ENCODE results near the gene DHX57. TPM values are rescaled to one million over a fixed set of nuclear protein-coding genes. Genes with fewer than 3 reads are reported as not detected.

DHX57 gene
- total RNA-seq, 1 donor from 2014 or later: 20.4 TPM

DNA sequence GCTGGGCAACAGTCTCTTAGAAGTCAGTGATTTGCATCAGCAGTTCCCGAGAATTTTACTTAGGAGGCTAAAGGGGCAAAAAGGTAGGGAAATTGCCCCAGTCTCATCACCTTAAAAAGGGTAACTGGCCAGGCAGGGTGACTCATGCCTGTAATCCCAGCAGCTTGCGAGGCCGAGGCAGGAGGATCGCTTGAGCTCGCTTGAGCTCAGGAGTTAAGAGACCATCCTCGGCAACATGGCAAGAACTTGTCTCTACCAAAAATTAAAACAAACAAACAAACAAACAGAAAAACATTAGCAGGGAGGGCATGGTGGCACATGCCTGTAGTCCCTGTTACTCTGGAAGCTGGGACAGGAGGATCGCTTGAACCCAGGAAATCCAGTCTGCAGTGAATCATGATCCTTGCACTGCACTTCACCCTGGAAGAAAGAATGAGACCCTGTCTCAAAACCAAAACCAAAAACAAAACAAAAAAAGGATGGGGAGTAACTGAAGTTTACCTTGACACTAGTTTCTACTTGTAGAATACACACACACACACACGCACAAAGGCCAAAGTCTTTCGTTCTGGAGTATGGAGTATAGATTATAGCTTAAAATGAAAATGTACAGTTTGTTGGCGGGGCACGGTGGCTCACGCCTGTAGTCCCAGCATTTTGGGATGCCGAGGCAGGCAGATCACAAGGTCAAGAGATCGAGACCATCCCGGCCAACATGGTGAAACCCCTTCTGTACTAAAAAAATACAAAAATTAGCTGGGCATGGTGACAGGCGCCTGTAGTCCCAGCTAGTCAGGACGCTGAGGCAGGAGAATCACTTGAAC is 100.4 kb downstream of the DHX57 start:
- peaks cover 10% of the 10 kb centered on the region for H3K36me3 Mint-ChIP-seq (ENCODE audit: low read depth)
- peaks cover 12% of the 10 kb centered on the region for H3K4me1 Mint-ChIP-seq
- ChIA-PET POLR2A (interaction anchor here (1.0 to 1.4 kb wide), 2 partner anchors 24 to 28 kb away, joined by 3 to 8 read pairs; partner anchors contain the start of gene SRSF7), CTCF (no interaction called here)
- no peaks in the 10 kb centered on the region for H3K9me3 Mint-ChIP-seq
- TF ChIP-seq, protein P1, sequence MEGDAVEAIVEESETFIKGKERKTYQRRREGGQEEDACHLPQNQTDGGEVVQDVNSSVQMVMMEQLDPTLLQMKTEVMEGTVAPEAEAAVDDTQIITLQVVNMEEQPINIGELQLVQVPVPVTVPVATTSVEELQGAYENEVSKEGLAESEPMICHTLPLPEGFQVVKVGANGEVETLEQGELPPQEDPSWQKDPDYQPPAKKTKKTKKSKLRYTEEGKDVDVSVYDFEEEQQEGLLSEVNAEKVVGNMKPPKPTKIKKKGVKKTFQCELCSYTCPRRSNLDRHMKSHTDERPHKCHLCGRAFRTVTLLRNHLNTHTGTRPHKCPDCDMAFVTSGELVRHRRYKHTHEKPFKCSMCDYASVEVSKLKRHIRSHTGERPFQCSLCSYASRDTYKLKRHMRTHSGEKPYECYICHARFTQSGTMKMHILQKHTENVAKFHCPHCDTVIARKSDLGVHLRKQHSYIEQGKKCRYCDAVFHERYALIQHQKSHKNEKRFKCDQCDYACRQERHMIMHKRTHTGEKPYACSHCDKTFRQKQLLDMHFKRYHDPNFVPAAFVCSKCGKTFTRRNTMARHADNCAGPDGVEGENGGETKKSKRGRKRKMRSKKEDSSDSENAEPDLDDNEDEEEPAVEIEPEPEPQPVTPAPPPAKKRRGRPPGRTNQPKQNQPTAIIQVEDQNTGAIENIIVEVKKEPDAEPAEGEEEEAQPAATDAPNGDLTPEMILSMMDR (IDR thresholded peaks at IDR 0.05): no peak
- H3K27ac Mint-ChIP-seq: no peak overlapping the region
- intact Hi-C loops (cut with micrococcal nuclease): loop anchor here (5.0 kb wide), 1 partner anchor 33 kb away; no protein-coding TSS in a partner anchor
- no peak for DNase-seq
- no peak for ATAC-seq (ENCODE audit: low read depth)
- no peak overlapping the region for H3K4me3 Mint-ChIP-seq
- H3K27me3 Mint-ChIP-seq: peaks cover 10% of the 10 kb centered on the region

DNA sequence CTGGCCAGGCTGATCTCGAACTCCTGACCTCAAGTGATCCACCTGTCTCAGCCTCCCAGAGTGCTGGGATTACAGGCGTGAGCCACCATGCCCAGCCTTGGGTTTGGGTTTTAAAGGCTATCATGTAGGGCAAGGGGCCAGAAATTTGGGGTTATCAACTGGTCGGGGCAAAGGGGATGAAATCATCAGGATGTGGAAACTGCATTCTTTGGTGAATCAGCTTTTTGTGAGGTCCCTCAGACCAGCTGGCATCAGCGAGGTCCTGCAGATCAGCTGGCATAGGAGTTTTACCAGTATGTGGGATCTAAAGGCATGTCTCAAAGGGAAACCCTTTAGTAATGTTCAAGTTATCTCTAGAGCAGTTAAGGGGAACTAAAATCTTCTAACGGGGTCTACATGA is 104.1 kb downstream of the DHX57 start:
- DNase-seq: no peak
- Mint-ChIP-seq H3K4me3 (no peak overlapping the region), H3K27me3 (peaks cover 7% of the 10 kb centered on the region), H3K27ac (no peak overlapping the region), H3K36me3 (ENCODE audit: low read depth) (no peaks in the 10 kb centered on the region), H3K4me1 (no peaks in the 10 kb centered on the region), H3K9me3 (no peaks in the 10 kb centered on the region)
- TF ChIP-seq, protein P1 (IDR thresholded peaks at IDR 0.05): no peak
- ATAC-seq (ENCODE audit: low read depth): no peak
- intact Hi-C loops (cut with micrococcal nuclease): no loop called here
- POLR2A ChIA-PET: interaction anchor here (0.7 kb wide), 1 partner anchor 156 kb away, joined by 8 read pairs; no protein-coding TSS in a partner anchor
- CTCF ChIA-PET: no interaction called here

DNA sequence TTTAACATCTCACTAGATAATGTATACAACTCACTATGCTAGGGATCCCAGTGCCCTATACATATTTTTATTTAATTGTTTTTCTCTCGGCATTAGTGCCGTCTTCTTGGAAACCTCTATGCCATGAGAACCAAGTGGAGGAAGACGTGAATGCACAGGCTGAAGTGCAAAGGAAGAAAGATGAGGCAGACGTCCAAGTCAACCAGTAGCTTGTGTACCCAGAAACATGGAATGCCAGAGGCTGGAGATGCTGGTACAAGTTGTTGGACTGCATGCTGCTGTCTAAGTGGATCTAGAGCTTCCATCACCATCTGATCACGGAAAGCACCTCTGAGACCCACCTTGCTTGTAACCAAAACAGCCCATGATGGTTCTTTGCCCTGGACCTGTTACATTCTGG is 110.2 kb downstream of the DHX57 start:
- no peak overlapping the region for H3K4me3 Mint-ChIP-seq
- ChIA-PET POLR2A (interaction anchor here (2.0 kb wide), 1 partner anchor 14 kb away, joined by 7 read pairs; the partner anchor contains the start of gene SRSF7), CTCF (no interaction called here)
- H3K9me3 Mint-ChIP-seq: no peaks in the 10 kb centered on the region
- DNase-seq (no peak), ATAC-seq (ENCODE audit: low read depth) (no peak)
- TF ChIP-seq, protein P1 (IDR thresholded peaks at IDR 0.05): no peak
- intact Hi-C loops (cut with micrococcal nuclease): no loop called here
- H3K4me1 Mint-ChIP-seq: no peaks in the 10 kb centered on the region
- no peaks in the 10 kb centered on the region for H3K27me3 Mint-ChIP-seq
- H3K27ac Mint-ChIP-seq: no peak overlapping the region
- H3K36me3 Mint-ChIP-seq (ENCODE audit: low read depth): no peaks in the 10 kb centered on the region

DNA sequence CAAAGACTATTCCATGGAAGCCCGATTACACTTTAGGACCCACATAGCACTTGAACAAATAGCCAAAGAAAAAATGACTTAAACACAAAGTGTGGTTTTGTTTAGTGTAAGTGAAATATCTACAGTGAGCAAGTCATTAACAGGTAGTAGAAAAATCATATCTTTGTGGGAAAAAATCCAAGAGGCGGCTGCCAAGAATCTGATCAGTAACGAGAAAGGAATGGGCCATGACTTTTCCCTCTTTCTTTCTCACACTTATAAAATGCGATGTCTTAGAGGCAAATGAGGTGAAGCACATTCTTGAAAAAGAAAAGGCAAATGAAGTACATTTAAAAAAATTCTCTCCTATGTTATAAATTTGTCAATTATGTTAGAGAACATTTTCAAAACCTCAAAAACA is 110.6 kb downstream of the DHX57 start:
- DNase-seq: no peak
- no peak for ATAC-seq (ENCODE audit: low read depth)
- H3K4me3 Mint-ChIP-seq: no peak overlapping the region
- H3K4me1 Mint-ChIP-seq: no peaks in the 10 kb centered on the region
- CTCF ChIA-PET: no interaction called here
- H3K27me3 Mint-ChIP-seq: no peaks in the 10 kb centered on the region
- H3K27ac Mint-ChIP-seq: no peak overlapping the region
- POLR2A ChIA-PET: no interaction called here
- TF ChIP-seq, protein P1 (IDR thresholded peaks at IDR 0.05): no peak
- no peaks in the 10 kb centered on the region for H3K9me3 Mint-ChIP-seq
- H3K36me3 Mint-ChIP-seq (ENCODE audit: low read depth): no peaks in the 10 kb centered on the region
- intact Hi-C loops (cut with micrococcal nuclease): no loop called here

DNA sequence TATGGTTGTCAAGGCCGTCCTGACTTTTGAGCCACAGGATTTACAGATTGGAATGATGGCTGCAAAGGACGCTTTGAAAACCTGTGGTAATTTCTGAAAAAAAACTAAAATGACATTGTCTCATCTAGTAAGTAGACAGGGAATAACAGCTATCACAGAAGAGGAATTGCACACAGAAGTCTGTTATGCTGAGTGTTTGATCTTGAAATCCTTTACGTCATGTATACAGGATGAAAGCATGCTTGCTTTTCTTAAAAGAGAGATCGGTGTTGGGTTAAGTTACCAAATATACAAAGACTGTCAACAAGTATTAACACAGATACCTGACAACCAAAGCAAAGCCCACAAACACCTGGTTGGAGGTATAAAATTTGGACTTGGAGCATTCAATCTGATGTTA is 112.0 kb downstream of the DHX57 start:
- H3K4me1 Mint-ChIP-seq: no peaks in the 10 kb centered on the region
- no peak overlapping the region for H3K27ac Mint-ChIP-seq
- DNase-seq (no peak), ATAC-seq (ENCODE audit: low read depth) (no peak)
- H3K9me3 Mint-ChIP-seq: no peaks in the 10 kb centered on the region
- TF ChIP-seq, protein P1 (IDR thresholded peaks at IDR 0.05): no peak
- no peaks in the 10 kb centered on the region for H3K27me3 Mint-ChIP-seq
- CTCF ChIA-PET: no interaction called here
- intact Hi-C loops (cut with micrococcal nuclease): no loop called here
- POLR2A ChIA-PET: interaction anchor here (1.6 kb wide), 1 partner anchor 13 kb away, joined by 6 read pairs; the partner anchor contains the start of gene SRSF7
- H3K36me3 Mint-ChIP-seq (ENCODE audit: low read depth): no peaks in the 10 kb centered on the region
- H3K4me3 Mint-ChIP-seq: no peak overlapping the region

Data from activated B cell treated with CpG ODN at 0.5 μM for 24 hours (primary cell).